ENCODE results near the gene KIAA1328.
"Not testable (repeated sequence)": the region's sequence is repeated elsewhere in the genome, so short reads cannot be mapped to it uniquely, and the experiment has no call there.

Gene KIAA1328

GRCh38 chr18:36826556-36826955 lies 2.4 kb upstream of the KIAA1328 start:
- DNase-seq (ENCODE audit: low read depth) = no peak

DNA sequence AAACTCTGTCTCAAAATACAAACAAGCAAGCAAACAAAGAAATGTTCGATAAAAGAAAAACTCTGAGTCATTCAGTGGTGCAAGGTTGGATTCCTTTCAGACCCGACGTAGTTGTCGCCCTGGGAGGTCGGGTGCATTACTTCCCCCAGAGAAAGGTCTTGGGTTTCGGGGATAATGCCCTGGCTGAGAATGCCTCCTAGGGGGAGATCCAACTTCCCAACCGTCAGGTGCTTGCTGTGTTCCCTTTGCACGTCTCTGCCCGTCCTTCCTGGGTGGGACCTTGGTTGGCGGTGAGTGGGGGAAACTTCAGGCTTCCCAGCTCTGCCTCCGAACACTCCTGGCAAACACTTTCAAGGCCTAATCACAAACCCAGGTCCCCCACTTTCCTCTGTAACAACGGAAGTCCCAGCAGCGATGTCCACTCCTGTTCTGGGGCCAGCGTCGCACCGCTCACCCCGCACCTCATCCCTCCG lies 734 bp upstream of the KIAA1328 start:
- DNase-seq (ENCODE audit: low read depth) = no peak

DNA sequence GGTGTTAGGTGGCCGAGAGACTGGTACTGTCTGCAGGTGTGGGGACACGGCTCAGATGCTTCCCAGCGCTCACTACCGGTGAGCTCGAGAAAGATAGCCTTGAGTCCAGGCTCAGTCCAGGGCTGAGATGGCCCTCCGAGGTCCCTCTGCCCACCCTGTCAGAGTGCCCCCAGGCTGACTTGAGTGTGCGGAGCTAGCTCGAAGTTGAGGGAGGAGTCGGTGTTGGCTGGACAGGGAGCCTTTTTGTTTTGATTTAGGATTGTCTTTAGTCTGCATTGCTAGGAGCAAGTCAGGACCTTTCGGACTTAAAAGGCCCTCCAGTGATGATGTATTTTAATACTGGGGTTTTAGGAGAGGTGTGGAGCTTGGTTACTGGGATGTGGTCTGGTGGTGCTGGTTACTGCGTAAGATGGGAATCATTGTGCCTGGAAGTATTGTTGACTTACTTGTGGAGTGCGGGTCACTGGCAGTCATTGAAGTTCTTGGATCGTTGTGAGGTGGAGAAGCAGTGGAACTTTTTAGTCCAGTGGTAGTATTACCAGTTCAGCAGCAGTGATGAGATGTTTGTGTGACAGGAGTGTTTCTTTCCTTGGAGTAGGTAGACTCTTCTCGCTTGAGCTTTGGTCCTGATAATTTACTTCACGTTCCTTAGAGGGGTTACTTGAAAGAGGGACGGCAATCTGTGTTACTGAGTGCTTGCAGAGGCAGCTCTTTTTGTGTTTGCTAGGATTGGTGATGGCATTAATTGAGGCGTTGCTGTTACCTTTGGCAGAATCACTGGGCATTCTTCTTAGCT lies 633 bp downstream of the KIAA1328 start:
- no peak for DNase-seq (ENCODE audit: low read depth)

DNA sequence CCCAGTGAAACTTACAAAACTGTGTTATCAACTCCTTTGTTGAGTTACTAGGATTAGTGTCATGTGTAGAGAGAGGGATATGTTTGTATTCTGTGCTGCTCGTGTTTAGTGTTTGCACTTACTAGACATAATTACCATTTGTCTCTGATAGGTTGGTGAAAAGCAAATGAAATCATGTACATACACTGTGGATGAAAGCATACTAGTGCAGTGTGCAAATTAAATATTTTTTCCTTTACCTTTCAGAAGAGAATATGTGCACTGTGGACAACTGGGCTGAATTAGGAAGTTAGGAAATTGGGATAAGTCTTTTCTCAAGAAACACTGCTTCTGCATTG lies 1.2 kb downstream of the KIAA1328 start:
- no peak for DNase-seq (ENCODE audit: low read depth)

DNA sequence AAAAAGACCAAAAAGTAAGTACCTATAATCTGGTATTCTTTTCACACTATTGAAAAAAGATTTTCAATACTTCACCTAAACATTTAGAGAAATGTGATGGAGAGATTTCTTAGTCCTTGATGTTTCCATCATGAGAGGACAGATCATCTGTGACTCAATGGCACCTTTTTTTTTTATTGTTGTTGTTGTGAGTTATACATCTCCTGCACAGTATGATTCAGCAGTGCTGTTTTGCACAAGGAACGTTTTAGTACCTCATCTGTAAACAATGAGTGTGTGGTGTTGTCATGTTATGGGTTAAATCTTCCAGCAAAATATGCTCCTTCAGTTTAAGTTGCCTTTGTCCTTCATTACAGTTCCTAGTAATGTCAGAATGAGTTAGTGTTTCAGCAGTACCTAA lies 2.2 kb downstream of the KIAA1328 start:
- no peak for DNase-seq (ENCODE audit: low read depth)

GRCh38 chr18:36833120-36833519 lies 4.2 kb downstream of the KIAA1328 start:
- no peak for DNase-seq (ENCODE audit: low read depth)

GRCh38 chr18:36835927-36836326 lies 7.0 kb downstream of the KIAA1328 start:
- no peak for DNase-seq (ENCODE audit: low read depth)

- DNase-seq (ENCODE audit: low read depth) = no peak
Measured at GRCh38 chr18:36839835-36840234, 10.9 kb downstream of the KIAA1328 start.

DNA sequence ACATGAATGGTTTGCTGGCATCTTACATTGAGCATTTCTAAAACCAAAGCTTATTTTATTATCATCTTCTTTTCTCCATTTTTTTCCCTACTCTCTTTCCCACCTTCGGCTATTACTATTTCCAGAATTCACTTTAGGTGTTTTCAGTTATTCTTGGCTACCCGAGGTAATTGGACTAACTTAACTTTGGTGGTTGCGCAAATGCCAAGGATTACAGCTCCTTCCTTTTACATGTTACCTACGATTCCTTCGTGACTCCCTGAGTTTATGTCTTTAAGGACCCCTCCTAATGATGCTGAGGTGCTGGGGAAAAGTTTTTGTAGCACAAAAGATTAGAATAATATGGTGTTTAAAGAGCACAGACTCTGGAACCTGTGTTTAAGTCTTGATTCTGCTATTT lies 14.3 kb downstream of the KIAA1328 start:
- no peak for DNase-seq (ENCODE audit: low read depth)

DNA sequence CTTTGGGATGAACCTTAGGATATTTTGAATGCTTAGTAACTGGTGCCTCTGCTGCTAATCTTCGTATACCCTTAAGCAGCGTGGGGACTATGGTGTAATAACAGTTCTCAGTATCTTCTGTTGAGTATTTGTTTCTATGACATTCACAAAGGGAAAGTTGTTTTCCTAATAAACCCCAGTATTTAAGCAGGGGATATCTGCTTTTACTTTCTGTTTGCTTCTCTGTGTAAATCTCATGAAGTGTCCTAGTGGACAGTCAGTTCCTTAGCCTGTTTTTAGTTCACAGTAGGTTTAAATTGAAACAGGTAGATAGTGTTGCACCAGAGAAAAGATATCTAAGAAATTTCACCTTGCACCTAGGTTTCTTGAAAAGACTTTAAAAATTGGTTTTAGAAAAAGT lies 14.9 kb downstream of the KIAA1328 start:
- no peak for DNase-seq (ENCODE audit: low read depth)

- DNase-seq (ENCODE audit: low read depth) = no peak
Measured at GRCh38 chr18:36848609-36849008, 19.7 kb downstream of the KIAA1328 start.

GRCh38 chr18:36849288-36850006 lies 20.5 kb downstream of the KIAA1328 start:
- no peak for DNase-seq (ENCODE audit: low read depth)

DNA sequence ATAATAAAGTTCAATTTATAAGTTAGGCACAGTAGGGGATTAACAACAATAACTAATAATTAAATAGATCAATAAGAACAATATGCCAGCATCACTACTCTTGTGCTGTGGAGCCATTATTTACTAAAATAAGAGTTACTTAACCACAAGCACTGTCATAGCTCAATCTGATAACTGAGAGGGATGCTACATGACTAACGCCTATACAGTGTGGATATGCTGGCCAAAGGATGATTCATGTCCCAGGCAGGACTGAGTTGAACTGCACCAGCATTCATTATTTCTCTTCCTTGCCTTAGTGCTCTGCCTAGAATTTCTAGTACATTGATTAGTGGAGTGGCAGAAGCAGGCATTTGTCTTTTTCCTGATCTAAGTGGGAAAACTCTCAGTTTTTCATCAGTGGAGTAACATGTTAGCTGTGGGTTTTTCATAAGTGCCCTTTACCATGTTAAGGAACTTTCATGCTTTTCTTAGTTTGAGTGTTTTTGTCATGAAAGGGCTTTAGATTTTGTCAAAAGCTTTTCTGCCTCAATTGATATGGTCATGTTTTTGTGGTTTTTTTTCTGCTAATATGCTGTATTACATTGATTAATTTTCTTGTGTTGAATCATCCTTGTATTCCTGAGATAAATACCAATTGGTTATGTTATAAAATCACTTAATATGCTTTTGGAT lies 21.7 kb downstream of the KIAA1328 start:
- DNase-seq (ENCODE audit: low read depth) = no peak

DNA sequence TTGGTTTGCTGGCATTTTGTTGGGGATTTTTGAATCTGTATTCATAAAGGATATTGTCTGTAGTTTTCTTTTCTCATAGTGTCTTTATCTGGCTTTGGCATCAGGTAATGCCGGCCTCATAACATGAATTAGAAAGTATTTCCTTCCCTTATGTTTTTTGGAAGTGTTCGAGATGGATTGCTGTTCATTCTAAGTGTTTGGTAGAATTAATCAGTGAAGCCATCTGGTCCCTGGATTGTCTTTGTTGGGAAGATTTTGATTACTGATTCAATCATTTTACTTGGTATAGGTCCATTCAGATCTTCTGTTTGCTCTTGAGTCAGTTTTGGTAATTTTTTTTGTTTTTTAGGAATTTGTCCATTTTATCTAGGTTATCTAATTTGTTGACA lies 22.3 kb downstream of the KIAA1328 start:
- no peak for DNase-seq (ENCODE audit: low read depth)

DNA sequence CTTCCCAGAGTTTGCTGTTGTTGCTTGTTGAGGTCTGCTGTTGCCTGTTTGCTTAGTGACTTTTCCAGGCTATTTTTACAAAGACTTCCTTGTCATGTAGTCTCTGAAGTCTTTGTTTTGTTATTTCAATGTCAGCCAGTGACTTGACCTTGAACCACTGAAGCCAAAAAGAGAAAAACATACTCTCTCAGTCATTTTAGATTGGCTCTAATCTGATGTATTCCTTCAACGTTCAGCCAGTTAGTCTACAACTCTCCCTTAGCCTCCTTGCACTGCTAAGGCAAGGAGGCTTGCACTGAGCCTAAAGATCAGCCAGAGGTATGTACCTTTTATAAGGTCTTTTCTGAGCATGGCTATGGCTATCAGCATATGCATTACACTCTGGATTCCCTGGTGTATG lies 27.9 kb downstream of the KIAA1328 start:
- no peak for DNase-seq (ENCODE audit: low read depth)

DNA sequence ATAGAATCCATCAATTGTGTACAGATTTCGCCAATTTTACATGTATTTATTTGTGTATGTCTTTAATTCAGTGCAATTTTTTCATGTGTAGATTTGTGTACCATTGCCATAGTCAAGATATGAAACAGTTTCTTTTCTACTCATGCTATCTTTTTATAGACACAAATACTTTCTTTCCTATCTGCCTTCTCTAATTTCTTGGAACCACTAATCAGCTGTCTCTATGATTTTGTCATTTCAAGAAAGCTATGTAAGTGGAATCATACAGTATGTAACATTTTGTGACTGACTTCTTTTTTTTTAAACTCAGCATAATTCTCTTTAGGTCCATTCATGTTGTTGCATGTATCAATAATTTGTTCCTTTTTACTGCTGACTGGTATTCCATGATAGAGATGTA lies 33.3 kb downstream of the KIAA1328 start:
- DNase-seq (ENCODE audit: low read depth) = no peak

GRCh38 chr18:36867056-36867455 lies 38.1 kb downstream of the KIAA1328 start:
- DNase-seq (ENCODE audit: low read depth) = no peak

- DNase-seq (ENCODE audit: low read depth) = no peak
Measured at GRCh38 chr18:36871801-36872200, 42.9 kb downstream of the KIAA1328 start.

DNA sequence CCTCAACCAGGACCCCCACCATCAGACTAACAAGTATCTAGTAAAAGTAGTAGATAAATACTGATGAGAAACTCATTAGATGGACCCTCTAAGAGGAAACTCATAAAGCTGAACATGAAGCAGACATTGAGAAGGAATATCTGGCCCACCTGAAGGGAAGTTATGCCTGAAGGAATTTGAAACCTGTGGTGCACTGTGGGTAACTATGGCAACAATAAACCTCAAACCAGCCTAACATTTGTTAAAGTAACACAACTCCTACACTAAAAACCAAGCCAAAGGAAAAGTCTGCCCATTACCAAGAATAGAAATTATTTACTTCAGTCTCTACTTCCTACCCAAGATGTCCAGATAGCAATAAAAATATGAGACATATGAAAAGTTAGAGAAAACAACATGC lies 43.4 kb downstream of the KIAA1328 start:
- no peak for DNase-seq (ENCODE audit: low read depth)

DNA sequence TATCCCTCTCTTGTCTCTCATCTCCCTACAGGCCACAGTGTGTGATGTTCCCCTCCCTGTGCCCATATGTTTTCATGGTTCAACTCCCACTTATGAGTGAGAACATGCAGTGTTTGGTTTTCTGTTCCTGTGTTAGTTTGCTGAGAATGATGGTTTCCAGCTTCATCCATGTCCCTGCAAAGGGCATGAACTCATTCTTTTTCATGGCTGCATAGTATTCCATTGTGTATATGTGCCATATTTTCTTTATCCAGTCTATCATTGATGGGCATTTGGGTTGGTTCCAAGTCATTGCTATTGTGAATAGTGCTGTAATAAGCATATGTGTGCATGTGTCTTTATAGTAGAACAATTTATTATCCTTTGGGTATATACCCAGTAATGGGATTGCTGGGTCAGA lies 44.9 kb downstream of the KIAA1328 start:
- not testable (repeated sequence) for DNase-seq (ENCODE audit: low read depth)

GRCh38 chr18:36879796-36880195 lies 50.9 kb downstream of the KIAA1328 start:
- not testable (repeated sequence) for DNase-seq (ENCODE audit: low read depth)

- no peak for DNase-seq (ENCODE audit: low read depth)
Measured at GRCh38 chr18:36885981-36886380, 57.1 kb downstream of the KIAA1328 start.

GRCh38 chr18:36887114-36887513 lies 58.2 kb downstream of the KIAA1328 start:
- DNase-seq (ENCODE audit: low read depth) = no peak
